Measurements from ENCODE around the gene C9orf72.
A peak's percentile ranks its signal among the peaks of the same experiment; 100 is the strongest.

The C9orf72 gene

DNA sequence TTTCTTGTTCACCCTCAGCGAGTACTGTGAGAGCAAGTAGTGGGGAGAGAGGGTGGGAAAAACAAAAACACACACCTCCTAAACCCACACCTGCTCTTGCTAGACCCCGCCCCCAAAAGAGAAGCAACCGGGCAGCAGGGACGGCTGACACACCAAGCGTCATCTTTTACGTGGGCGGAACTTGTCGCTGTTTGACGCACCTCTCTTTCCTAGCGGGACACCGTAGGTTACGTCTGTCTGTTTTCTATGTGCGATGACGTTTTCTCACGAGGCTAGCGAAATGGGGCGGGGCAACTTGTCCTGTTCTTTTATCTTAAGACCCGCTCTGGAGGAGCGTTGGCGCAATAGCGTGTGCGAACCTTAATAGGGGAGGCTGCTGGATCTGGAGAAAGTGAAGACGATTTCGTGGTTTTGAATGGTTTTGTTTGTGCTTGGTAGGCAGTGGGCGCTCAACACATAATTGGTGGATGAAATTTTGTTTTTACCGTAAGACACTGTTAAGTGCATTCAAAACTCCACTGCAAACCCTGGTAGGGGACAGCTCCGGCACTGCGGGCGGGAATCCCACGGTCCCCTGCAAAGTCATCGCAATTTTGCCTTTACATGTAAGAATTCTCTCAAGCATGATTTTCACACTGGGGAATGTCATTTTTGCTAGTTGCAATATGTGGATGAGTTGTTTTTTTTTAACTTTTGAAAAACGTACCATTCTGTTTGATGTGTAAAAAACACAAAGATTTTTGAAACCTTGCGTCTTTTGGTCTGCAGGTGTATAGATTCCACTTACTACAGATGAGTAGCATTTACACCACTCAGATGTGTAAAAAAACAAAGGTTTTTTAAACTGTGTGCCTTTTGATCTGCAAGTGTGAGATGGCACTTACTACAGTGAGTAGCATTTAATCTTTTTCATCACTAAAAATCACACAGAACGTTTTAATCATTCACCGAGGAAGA lies 631 bp upstream of the C9orf72 start:
- DNase-seq (ENCODE audit: low spot score): peak; percentile 98

DNA sequence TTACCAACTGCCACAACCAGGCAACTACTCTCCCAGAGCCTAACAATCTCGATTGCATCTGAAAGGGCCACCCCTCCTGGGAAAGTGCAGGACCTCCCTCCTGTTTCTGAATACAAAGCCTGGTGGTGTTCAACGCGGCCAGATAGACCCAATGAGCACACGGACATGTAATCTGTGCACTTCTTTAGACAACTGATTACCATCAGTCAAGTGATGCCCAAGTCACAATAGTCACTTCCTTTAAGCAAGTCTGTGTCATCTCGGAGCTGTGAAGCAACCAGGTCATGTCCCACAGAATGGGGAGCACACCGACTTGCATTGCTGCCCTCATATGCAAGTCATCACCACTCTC lies 739 bp downstream of the C9orf72 start:
- peak; percentile 75 for DNase-seq (ENCODE audit: low spot score)

DNA sequence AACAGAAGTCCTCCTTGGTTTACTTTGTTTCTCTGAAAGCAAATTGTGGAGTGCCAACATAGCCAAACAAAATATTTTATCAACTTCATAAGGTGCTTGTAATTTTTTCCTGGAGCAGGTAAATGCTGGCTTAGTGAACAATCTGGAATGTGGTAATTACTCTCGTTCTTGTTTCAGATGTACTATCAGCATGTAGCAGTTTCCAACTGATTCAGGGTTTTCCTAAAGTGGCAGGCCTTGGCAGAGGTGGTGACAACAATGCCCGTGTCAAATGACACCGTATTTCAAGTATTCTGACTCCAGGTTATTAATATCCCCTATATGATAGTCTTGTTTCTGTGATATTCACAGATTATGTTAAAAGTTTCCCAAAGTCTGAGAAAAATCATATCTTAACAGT lies 1.2 kb downstream of the C9orf72 start:
- no peak for DNase-seq (ENCODE audit: low spot score)

DNA sequence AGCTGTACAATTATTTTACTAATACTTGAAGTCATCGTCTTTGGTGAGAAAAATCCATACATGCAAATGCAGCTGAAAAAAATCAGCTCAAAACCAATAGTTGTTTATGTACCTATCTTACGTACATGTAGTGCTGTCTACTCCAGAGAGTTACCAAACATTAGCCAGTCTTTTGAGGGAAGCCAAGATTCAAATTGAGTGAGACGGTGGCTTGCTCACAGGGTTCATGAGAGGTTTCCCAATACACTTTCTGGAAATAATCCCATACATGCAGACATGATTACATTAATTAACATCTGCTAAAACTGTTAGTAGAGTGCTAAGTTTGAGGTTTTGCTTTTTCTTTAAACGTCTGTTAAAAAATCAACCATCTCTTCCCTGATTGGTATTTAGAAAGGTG lies 2.3 kb downstream of the C9orf72 start:
- no peak for DNase-seq (ENCODE audit: low spot score)

DNA sequence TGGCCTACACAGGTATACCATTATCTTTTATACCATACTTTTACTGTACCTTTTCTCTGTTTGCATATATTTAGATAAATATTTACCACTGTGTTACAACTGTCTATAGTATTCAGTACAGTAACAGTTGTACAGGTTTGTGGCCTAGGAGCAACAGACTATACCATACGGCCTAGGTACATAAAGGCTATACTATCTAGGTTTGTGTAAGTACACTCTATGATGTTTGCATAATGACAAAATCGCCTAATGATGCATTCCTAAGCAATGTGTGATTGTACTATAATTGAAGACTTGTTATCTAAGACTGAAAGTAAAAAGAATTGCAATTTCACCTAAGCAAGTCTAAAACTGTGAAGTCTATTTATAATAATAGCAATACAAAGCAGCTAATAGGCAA lies 3.9 kb downstream of the C9orf72 start:
- DNase-seq (ENCODE audit: low spot score): no peak

DNA sequence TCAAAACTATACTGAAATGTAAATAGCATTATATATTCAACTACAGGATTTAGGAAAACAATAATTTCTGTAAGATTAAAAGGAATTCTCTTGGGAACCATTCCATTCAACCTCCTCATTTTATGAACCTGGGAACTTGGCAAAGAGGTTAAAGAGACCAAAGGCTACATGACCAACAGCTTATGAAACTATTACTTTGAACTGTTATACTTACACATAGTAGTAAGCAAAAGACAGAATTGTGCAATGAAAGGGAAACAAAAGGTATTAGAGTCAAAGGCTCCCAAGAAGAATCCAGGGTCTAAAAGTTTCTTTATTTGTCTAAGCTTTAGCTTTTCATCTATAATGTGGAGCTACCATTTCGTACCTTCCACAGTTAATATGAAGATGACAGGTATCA lies 7.2 kb downstream of the C9orf72 start:
- no peak for DNase-seq (ENCODE audit: low spot score)

DNA sequence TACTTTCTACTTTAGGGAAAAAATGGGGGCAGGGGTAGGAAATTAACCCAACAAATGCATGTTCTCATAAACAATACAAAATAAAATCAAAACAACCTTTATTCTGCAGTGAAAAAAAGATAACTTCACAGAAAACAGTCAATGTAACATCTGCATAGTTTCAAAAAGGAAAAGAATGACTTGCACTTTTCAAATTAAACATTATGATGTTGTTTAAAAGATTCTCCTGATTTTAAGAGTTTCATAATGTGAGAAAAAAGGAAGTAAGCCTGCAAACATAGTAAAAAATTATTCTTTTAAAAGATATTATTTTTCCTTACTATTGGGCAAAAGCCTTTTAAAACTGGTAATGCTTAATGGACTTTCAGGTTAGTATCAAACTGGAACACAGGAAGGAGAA lies 7.6 kb downstream of the C9orf72 start:
- no peak for DNase-seq (ENCODE audit: low spot score)

DNA sequence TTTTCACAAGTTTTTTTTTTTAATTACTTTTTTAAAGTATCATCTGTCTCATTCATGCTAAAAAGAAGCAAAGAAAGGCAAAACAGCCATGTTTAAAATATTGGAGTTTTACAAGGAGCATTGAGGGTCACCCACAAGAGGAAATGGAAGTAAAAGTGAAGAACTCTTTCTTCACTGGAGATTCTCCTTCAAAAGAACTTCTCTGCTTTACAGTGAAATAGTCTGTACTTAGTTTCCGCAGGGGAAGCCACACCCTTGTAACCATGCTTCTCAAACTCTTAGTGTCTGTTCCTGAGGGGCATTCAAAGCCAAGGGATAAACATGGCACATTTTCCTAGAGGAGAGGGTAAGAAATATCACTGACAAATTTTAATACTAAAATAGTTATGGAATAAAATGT lies 8.6 kb downstream of the C9orf72 start:
- no peak for DNase-seq (ENCODE audit: low spot score)

DNA sequence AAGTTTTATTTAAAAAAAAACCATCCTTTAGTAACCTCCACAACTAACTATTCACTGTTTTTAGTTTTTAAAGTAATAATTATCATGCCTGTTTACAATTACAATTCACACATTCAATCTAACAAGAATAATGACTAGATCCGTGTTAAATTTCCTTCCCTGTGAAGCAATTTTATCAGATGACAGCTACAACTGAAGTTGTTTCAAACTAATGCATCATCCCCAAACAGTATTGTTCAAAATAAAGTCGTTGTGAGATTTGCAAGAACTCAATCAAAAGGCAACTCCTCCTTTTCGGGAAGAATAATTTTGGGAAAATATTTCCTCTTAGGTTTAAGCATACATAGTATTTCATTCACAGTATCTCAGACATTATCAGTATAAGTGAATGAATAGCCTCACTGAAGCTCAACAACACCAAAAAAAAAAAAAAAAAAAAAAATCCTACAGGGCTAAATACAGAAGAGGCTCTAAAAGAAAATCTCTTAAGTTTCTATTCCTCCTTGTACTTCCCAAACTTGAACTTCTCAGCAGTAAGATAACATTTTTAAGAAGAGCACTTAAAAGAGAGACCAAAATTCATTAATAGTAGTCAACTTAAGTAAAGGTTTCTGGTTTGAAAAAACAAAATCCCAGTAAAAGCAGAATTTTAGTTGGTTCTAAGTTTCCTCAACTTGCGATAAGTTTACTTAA lies 9.4 kb downstream of the C9orf72 start:
- no peak for DNase-seq (ENCODE audit: low spot score)

DNA sequence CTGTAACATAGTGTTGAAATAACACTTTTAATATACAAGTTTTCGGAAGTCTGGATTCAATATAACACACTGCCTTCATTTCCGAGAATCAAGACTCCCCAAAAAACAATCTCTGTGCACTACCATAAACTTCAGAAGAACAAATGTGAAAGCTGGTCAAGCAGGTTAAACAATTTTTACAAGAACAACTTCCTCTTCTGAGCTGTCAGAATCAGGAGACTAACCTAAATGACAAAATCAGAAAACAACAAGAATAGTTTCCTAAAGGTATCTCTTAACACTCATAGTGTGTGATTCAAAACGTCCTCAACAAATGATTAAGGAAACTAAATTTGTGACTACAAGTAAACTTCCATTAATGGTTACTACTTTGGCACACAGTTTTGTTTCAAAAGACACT lies 11.6 kb downstream of the C9orf72 start:
- DNase-seq (ENCODE audit: low spot score): no peak

DNA sequence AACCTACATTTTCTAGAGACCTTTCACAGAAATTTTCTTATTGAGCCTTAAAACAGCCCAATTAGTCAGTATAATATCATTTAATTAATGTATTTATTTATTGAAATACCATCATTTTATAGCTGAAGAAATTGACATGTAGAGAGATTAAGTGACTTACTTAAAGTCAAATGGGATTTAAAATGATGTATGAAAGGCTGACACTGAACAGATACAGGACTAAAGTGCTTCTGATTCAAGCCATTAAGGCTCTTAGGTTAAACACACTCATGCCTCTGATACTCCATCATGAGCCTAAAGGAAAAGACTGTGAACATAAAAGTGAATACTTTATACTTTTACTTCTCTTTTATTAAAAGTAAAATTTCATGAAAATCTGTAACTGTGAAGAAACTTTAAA lies 12.8 kb downstream of the C9orf72 start:
- no peak for DNase-seq (ENCODE audit: low spot score)

DNA sequence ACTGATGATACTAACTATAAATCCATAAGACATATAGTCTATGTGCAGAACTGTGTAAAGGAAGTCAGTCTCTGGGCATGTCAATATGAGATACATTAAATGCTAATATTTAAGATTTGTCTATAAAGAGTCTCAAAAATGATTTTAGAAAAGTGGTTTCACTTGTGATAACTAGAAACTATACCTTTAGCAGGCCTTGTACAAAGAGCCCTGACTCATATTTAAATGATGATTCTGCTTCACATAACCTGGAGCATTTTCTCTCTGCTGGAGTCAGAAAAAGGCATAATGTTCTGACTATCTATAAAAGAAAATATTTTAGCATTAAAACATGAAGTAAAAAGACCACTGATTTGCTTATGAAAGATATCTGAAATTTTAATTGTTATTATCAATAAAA lies 15.0 kb downstream of the C9orf72 start:
- DNase-seq (ENCODE audit: low spot score): no peak

DNA sequence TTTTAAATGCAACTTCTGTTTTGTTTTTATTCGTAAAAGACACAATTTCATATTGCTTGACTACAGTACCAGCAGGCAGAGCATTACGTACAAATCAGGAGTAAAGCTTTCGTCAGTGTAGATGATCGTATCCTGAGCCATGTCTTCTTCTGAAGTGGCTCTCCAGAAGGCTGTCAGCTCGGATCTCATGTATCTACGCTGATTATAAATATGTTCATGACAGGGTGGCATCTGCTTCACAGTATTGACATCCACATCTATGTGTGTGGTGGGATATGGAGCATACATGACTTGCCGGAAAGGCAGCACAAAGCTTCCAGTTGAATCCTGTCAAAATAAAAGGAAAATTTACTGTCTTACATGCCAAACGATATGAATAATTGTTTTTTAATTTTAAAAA lies 16.8 kb downstream of the C9orf72 start:
- no peak for DNase-seq (ENCODE audit: low spot score)

DNA sequence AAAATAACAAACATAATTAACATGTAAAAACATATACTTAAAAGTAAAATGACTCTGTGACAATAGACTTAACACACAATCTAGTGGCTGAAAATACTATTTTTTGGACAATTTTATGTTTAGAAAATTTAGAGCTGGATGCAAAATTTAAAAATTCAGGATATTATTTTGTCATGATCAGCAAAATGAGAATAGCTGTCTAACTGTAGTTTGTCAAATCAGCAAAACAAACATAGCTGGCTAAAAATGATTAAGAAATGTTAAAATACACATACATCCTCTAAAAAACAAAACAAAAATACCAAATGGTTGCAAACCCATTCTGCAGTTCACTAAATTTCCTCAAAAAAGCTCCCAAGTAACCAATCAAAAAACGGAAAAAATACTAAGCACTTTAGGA lies 18.6 kb downstream of the C9orf72 start:
- DNase-seq (ENCODE audit: low spot score): no peak

DNA sequence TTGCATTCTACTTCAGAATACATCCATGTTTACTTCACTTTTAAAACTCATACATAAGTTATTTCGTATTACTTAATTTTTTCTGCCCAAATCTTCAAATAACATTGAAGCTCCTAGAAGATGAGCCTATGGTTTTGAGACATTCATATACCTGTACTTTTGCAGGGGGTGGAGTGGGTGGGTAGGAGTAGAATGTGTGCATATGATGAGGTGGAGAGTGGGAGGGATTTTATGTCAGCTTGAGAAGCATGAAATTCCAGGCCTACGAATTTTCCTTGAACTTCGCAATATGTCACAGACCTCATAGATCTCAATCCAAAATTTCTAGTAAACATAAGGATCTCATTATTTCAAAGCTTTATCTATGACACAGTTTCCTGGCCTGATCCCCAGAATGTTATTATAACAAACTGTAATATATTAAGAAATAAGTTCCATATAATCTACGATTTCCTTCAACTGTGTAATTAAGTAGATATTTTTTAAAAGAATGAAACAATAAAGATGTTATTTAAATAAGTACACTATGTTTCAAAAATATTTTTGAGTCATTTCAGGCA lies 24.0 kb downstream of the C9orf72 start:
- no peak for DNase-seq (ENCODE audit: low spot score)

DNA sequence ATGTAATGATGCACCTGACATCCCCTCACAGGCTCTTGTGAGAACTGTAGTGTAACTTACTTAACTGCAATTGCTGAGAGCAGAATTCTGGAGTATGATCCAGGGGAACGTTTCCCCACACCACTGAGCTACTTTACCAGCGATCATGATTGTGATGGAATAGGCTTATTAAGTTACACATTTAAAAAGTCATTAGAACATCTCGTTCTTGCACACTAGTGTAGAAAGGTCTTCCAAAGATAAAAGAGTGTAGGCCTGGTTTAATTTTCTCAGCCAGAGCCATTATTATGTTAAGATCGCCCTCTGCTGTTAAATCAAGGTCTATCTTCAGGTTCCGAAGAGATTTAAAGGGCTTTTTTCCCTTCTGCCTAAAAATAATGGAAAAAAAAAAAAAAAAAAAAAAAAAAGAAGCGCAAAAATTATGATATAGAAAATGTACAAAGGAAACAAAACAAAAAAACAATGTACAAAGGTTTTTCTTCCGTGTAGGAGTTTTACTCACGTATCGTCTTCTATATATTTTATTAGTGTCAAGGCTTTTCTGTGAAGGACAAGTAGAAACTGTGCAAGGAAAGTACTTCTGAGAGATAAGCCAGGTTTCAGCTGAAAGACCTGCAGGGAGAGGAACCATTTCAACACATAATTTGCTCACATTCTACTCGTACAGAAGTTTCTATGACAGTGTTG lies 25.1 kb downstream of the C9orf72 start:
- DNase-seq (ENCODE audit: low spot score): peak; percentile 13

DNA sequence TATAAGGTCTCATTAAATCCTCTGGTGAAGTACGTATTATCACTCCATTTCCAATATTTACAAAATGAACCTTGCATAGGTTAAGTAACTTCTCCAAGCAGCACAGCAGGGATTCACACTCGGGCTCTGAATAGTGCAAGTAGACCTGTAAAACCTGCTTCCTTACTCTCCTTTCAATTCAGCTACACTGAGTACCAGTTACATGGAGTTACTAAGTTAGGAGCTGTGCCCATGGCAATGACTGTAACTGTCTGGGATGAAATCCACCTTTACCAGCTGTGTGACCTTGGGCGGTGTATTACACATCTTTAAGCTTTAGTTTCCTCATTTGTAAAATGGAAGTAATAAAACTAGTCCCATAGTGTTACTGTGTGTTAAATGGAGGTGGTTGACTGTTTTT lies 27.8 kb downstream of the C9orf72 start:
- no peak for DNase-seq (ENCODE audit: low spot score)

DNA sequence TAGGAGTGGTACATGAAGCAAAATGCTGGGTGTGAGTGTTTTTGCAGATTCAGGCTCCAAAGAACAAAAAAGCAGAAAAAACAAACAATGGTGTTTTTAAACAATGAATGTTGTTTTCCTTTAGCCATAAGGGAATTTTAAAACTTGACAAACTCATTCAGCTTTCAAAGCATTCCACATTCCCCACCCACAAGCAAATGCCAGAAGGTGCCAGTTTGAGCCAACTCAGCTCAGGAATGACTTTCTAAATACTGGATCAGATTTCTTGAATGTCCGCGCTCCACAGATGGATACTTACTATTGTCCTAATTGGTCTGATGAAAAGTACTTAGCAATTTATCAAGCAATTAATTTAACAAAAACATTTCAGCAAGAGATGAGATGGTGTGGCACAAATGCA lies 30.8 kb downstream of the C9orf72 start:
- DNase-seq (ENCODE audit: low spot score): no peak

DNA sequence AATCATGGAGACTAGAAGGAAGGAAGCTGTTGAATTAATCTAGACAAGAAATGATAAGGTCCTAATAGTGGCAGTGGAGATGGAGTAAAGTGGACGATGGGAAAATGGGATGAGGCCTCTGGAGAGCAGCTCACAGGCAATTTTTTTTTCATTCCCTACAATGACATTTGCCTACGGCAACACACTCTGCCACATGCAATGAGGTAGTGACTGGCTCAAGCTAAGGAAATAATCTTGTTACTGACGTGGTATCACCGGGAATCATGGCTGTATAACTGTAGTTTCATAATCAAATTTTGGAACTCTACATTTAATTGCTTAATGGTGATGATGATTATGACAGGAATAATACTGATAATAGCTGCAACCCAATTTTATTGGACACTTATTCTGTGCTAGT lies 31.5 kb downstream of the C9orf72 start:
- no peak for DNase-seq (ENCODE audit: low spot score)

DNA sequence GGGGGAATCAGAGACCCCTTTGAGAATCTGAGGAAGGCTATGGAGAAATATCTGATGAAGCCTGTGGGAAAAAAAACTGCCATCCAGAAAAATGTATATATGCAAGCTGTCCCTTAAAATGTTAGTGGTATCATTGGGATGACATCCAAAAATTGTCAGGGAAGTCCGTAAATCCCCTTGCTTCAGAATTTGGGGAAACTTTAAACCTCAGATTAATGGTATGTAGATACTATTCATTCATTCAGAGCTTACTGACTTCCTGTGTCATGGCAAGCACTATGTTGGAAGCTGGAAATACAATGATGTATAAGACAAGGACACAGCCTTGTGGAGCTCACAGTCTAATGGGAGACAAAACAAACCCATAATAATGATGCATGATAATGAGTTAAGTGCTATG lies 32.8 kb downstream of the C9orf72 start:
- DNase-seq (ENCODE audit: low spot score): no peak

DNA sequence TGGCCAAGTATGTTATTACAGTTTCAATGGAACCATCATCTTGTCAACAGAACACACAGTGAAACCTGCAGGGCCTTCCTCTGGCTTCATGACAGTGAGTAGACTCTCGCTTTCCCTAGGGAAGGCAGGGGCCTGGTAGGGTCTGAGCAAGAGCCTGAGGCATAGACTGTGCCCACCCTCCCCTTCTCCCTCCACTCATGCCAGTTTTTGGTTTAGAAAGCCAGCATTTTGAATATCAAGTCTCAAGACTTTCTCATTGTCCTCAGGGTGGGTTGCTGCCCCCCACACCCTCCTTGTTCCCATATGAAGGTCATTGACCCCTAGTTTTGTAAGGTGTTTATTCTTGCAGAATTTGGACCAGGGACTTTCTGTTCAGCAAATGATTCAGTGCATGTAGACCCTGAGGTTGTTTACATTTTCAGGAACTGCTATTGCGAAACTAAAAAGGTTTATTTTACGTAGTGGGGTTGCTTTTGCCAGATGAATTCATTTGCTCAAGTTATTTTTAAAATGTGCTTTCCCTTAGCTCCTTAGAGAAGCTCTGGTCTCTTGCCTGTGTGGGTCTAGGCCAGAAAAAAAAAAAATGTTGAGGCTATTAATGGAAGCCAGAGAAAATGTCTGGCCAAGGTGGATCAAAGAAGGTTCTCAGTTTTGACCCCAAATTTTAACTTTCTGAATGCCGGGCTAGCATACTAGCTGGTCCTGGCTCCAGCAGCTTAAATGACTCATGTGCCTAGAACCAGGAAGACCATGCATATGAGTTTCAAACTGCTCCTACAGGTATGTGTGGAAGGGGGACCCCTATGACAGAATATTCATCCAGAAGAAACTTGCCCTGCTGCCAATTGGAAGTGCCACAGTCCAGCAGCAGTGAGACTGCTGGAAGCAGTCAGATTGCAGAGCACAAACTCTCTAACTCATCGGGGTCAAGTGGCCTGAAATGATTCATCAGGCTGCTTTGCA lies 33.5 kb downstream of the C9orf72 start:
- no peak for DNase-seq (ENCODE audit: low spot score)

DNA sequence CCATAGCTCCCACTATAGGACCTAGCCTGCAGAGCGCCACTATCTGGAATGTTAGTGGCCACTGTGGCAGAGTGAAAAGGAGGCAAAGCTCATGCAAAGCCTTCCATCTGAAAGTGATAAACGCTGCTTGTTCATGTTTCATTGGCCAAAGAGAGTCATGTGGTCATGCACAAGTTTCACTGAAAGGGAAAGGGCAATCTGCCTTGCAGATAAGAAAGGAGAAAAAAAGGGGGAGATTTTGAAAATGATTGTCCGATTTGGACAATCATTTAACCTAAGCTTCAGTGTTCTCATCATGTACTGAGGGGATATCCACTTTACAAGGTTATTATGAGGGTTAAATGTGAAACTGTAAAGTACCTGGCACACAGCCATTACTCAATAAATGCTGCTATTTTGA lies 34.6 kb downstream of the C9orf72 start:
- no peak for DNase-seq (ENCODE audit: low spot score)
